Activated B cell treated with CpG ODN at 0.5 μM for 24 hours (primary cell): ENCODE measurements around the gene SLC28A1. TPM values are rescaled to one million over a fixed set of nuclear protein-coding genes. Genes with fewer than 3 reads are reported as not detected.

Experiments used
- ATAC-seq: fragments of 200-7000 bp; cut with Tn5 transposase; one replicate; pipeline ENCODE4 v1.10.0; 2021; ENCODE audit warnings: low read depth, mild to moderate bottlenecking, moderate library complexity
- CTCF ChIA-PET: fragments of 350-600 bp; sonication (Branson Sonifier 250); formaldehyde crosslinking; loops from one replicate; lab custom pipeline; 2021; ENCODE audit warnings: antibody characterized with exemption; lab: Charles Lee
- POLR2A ChIA-PET: fragments of 350-600 bp; sonication (Branson Sonifier 250); formaldehyde crosslinking; loops from one replicate; lab custom pipeline; 2021; ENCODE audit warnings: antibody characterized with exemption; lab: Charles Lee
- DNase-seq: peaks from one replicate; pipeline ENCODE4 v3.0.0; 2022
- H3K27ac Mint-ChIP-seq: one replicate; pipeline ENCODE4 v1.8.0; 2020; ENCODE audit warnings: mixed read lengths
- H3K27me3 Mint-ChIP-seq: one replicate; pipeline ENCODE4 v1.8.0; 2021; ENCODE audit warnings: mixed read lengths
- H3K36me3 Mint-ChIP-seq: one replicate; pipeline ENCODE4 v1.8.0; 2021; ENCODE audit warnings: low read depth, mixed read lengths
- H3K4me1 Mint-ChIP-seq: one replicate; pipeline ENCODE4 v1.8.0; 2021; ENCODE audit warnings: mixed read lengths
- H3K4me3 Mint-ChIP-seq: one replicate; pipeline ENCODE4 v1.8.0; 2020; ENCODE audit warnings: mild to moderate bottlenecking, mixed read lengths
- H3K9me3 Mint-ChIP-seq: one replicate; pipeline ENCODE4 v1.8.0; 2020; ENCODE audit warnings: mixed read lengths
- intact Hi-C: fragments of 100-400 bp; cut with micrococcal nuclease; formaldehyde crosslinking; loops from one replicate; pipeline ENCODE4 v1.15.1; 2024
- total RNA-seq: library from RNA; stranded (reverse); gene quantifications from 2 replicates; pipeline ENCODE4 v1.2.3, GENCODE V29; 2022
- TF ChIP-seq, protein P1 (sequence below): fragments of 200-600 bp; IDR thresholded peaks from one replicate; pipeline ENCODE4 v1.8.0; 2022; ENCODE audit warnings: antibody characterized with exemption, mild to moderate bottlenecking

The SLC28A1 gene
- total RNA-seq, 1 donor from 2014 or later: not detected

GRCh38 chr15:84987949-84988624 lies 103.6 kb downstream of the SLC28A1 start:
- Mint-ChIP-seq H3K27me3 (no peaks in the 10 kb centered on the region), H3K4me3 (peak overlapping the region; percentile 29), H3K4me1 (peaks cover 64% of the 10 kb centered on the region), H3K9me3 (no peaks in the 10 kb centered on the region), H3K36me3 (no peaks in the 10 kb centered on the region), H3K27ac (peak overlapping the region; percentile 85)
- peak; percentile 50 for ATAC-seq
- TF ChIP-seq, protein P1, sequence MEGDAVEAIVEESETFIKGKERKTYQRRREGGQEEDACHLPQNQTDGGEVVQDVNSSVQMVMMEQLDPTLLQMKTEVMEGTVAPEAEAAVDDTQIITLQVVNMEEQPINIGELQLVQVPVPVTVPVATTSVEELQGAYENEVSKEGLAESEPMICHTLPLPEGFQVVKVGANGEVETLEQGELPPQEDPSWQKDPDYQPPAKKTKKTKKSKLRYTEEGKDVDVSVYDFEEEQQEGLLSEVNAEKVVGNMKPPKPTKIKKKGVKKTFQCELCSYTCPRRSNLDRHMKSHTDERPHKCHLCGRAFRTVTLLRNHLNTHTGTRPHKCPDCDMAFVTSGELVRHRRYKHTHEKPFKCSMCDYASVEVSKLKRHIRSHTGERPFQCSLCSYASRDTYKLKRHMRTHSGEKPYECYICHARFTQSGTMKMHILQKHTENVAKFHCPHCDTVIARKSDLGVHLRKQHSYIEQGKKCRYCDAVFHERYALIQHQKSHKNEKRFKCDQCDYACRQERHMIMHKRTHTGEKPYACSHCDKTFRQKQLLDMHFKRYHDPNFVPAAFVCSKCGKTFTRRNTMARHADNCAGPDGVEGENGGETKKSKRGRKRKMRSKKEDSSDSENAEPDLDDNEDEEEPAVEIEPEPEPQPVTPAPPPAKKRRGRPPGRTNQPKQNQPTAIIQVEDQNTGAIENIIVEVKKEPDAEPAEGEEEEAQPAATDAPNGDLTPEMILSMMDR: no peak
- CTCF ChIA-PET: interaction anchor here (0.6 to 1.1 kb wide), 4 partner anchors 34 to 256 kb away, joined by 3 to 4 read pairs (median 3); no protein-coding TSS in a partner anchor
- no peak for DNase-seq
- intact Hi-C loops: no loop called here
- POLR2A ChIA-PET: interaction anchor here (0.7 to 2.1 kb wide), 5 partner anchors 9 to 357 kb away, joined by 3 to 7 read pairs (median 5); no protein-coding TSS in a partner anchor

DNA sequence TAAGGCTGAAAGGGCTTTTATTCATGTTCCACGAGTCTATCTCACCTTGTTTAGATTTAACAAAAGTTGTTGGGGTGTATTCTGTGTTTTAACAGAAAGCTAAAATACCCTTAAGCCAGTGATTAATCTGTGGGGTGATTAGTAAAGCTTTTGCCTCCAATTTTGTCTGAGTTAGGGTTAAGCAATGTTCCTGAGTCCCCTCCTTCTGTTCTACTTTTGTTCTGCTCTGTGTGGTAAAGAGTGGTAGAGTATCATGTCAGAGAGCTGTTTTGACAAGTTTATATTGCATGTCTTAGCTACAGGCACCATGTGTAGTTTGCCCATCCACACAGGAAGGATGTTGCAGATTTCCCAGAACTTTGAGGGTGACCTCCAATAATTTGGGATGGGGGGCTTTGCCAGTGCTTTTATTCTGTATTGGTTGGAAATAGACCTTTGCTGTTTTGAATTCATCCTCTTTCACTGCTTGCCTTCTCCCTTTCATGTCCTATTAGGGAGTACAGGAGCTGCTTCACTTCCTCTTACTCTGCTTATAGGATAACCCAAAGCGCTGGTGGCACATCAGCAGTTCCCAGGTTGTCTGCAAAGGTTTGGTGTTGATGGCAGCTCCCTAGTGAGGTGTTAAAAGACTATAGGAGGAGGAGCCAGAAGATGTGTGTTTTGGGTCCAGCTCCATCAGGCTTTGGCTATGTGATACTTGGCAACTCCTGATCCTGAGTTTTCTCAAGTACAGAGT lies 104.6 kb downstream of the SLC28A1 start:
- CTCF ChIA-PET: interaction anchor here (0.7 to 1.1 kb wide), 3 partner anchors 33 to 58 kb away, joined by 3 to 4 read pairs (median 3); no protein-coding TSS in a partner anchor
- Mint-ChIP-seq H3K4me3 (no peak overlapping the region), H3K27ac (peak overlapping the region; percentile 85), H3K9me3 (no peaks in the 10 kb centered on the region), H3K27me3 (no peaks in the 10 kb centered on the region), H3K36me3 (no peaks in the 10 kb centered on the region), H3K4me1 (peaks cover 56% of the 10 kb centered on the region)
- POLR2A ChIA-PET: interaction anchor here (0.6 to 2.1 kb wide), 5 partner anchors 8 to 709 kb away, joined by 5 to 7 read pairs (median 6); no protein-coding TSS in a partner anchor
- intact Hi-C loops: no loop called here
- no peak for DNase-seq
- TF ChIP-seq, protein P1: no peak
- ATAC-seq: no peak

DNA sequence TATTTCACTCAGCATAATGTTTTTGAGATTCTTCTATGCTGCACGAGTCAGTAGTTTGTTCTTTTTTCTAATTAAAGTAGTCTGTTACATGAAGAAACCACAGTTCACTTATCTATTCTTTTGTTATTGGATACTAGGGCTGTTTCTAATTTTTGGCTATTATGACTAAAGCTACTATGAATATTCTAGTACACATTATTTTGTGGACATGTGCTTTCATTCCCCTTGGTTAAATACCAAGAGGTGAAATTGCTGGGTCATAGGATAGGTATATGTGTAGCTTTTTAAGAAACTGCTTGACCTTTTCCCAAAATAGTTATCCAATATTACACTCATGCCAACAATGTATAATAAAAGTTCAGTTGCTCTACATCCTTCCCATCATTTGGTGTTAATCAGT lies 106.0 kb downstream of the SLC28A1 start:
- Mint-ChIP-seq H3K4me1 (peaks cover 53% of the 10 kb centered on the region), H3K9me3 (no peaks in the 10 kb centered on the region), H3K27me3 (no peaks in the 10 kb centered on the region), H3K4me3 (no peak overlapping the region), H3K36me3 (no peaks in the 10 kb centered on the region), H3K27ac (no peak overlapping the region)
- DNase-seq (no peak), ATAC-seq (no peak)
- POLR2A ChIA-PET: interaction anchor here (2.6 kb wide), 1 partner anchor 10 kb away, joined by 19 read pairs; the partner anchor contains the start of gene PDE8A
- CTCF ChIA-PET: no interaction called here
- intact Hi-C loops: no loop called here
- TF ChIP-seq, protein P1: no peak

GRCh38 chr15:84991014-84991712 lies 106.7 kb downstream of the SLC28A1 start:
- Mint-ChIP-seq H3K4me1 (peaks cover 52% of the 10 kb centered on the region), H3K27ac (peak overlapping the region; percentile 54), H3K36me3 (no peaks in the 10 kb centered on the region), H3K9me3 (no peaks in the 10 kb centered on the region), H3K4me3 (peak overlapping the region; percentile 21), H3K27me3 (no peaks in the 10 kb centered on the region)
- intact Hi-C loops: loop anchor here (1.0 kb wide), 2 partner anchors 10 to 13 kb away; partner anchors contain the start of gene PDE8A
- ChIA-PET POLR2A (interaction anchor here (0.7 to 2.6 kb wide), 3 partner anchors 9 to 260 kb away, joined by 3 to 19 read pairs (median 3); partner anchors contain the start of gene PDE8A), CTCF (interaction anchor here (1.4 kb wide), 1 partner anchor 13 kb away, joined by 4 read pairs; no protein-coding TSS in a partner anchor)
- peak; percentile 67 for ATAC-seq
- no peak for DNase-seq
- TF ChIP-seq, protein P1: no peak
